ENCODE measurements around the gene RPL13. TPM values are rescaled to one million over a fixed set of nuclear protein-coding genes. Genes with fewer than 3 reads are reported as not detected.

The RPL13 gene
- polyA plus RNA-seq, 1 donor from 2014 or later = 2,685 TPM

DNA sequence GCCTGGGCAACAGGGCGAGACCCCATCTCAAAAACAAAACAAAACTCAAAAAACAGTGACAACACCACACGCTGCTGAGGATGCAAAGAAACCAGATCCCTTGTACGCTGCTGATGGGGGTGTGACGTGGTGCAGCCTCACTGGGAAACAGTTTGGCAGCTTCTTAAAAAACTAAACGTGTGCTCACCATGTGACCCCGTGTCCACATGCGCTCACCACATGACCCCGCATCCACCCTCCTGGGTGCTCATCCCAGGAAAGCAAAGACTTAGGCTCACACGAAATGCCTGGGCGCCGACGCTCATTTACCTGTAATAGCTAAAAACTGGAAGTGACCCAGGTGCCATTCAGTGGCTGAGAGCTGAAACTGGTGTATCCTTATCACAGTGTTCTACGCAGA lies 19.9 kb upstream of the RPL13 start:
- Histone ChIP-seq H3K9me3 (ENCODE audit: low read length) (no peaks in the 10 kb centered on the region), H2AFZ (ENCODE audit: low read depth, low read length) (no peak overlapping the region), H3K9me2 (ENCODE audit: insufficient read depth, low read length) (no peaks in the 10 kb centered on the region), H3K36me3 (ENCODE audit: insufficient read depth, low read length) (no peaks in the 10 kb centered on the region), H3K27ac (ENCODE audit: low read length) (no peak overlapping the region), H3K4me2 (ENCODE audit: low read length) (no peak overlapping the region), H3K79me2 (replicated peaks; ENCODE audit: insufficient read depth, low read length) (no peaks in the 10 kb centered on the region), H3K4me3 (ENCODE audit: low read length) (no peak overlapping the region), H3F3A (ENCODE audit: insufficient read depth, low read length, poor library complexity, severe bottlenecking) (no peaks in the 10 kb centered on the region), H3K27me3 (ENCODE audit: insufficient read depth, low read depth, low read length) (no peaks in the 10 kb centered on the region), H4K20me1 (ENCODE audit: insufficient read depth) (no peaks in the 10 kb centered on the region), H3K9ac (ENCODE audit: low read length) (no peak overlapping the region)
- no peak for TF ChIP-seq EP300 (conservative IDR thresholded peaks at IDR 0.05; ENCODE audit: poor library complexity, severe bottlenecking)
- TF ChIP-seq RAD21 (conservative IDR thresholded peaks at IDR 0.05) = no peak
- TF ChIP-seq POLR2AphosphoS5 (IDR thresholded peaks at IDR 0.05) = no peak
- no peak for TF ChIP-seq TAF1 (IDR thresholded peaks at IDR 0.05; ENCODE audit: low read depth)

DNA sequence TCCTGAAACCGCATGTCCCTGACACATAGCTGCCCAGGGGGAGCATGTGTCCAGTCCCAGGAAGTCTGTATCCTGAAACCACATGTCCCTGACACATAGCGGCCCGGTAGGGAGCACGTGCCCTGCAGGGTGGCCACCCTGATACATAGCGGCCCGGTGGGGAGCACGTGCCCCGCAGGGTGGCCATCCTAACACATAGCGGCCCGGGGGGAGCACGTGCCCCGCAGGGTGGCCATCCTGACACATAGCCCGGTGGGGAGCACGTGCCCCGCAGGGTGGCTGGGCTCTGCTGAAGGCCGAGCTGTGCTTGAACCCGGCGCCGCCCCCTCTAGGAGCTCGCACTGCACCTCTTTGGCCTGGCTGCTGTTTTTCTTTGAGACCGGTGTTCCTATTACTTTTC lies 18.7 kb upstream of the RPL13 start:
- TF ChIP-seq MXI1 (conservative IDR thresholded peaks at IDR 0.05; ENCODE audit: poor library complexity, severe bottlenecking) = no peak
- TF ChIP-seq POLR2AphosphoS5 (IDR thresholded peaks at IDR 0.05) = no peak
- TF ChIP-seq, protein P1, sequence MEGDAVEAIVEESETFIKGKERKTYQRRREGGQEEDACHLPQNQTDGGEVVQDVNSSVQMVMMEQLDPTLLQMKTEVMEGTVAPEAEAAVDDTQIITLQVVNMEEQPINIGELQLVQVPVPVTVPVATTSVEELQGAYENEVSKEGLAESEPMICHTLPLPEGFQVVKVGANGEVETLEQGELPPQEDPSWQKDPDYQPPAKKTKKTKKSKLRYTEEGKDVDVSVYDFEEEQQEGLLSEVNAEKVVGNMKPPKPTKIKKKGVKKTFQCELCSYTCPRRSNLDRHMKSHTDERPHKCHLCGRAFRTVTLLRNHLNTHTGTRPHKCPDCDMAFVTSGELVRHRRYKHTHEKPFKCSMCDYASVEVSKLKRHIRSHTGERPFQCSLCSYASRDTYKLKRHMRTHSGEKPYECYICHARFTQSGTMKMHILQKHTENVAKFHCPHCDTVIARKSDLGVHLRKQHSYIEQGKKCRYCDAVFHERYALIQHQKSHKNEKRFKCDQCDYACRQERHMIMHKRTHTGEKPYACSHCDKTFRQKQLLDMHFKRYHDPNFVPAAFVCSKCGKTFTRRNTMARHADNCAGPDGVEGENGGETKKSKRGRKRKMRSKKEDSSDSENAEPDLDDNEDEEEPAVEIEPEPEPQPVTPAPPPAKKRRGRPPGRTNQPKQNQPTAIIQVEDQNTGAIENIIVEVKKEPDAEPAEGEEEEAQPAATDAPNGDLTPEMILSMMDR (IDR thresholded peaks at IDR 0.05; ENCODE audit: poor library complexity, severe bottlenecking) = no peak
- TF ChIP-seq SMC3 (conservative IDR thresholded peaks at IDR 0.05; ENCODE audit: poor library complexity) = no peak
- TF ChIP-seq EP300 (conservative IDR thresholded peaks at IDR 0.05; ENCODE audit: poor library complexity, severe bottlenecking) = no peak
- TF ChIP-seq TAF1 (IDR thresholded peaks at IDR 0.05; ENCODE audit: low read depth) = no peak
- TF ChIP-seq EZH2 (IDR thresholded peaks at IDR 0.05; ENCODE audit: borderline replicate concordance, insufficient read depth, low read length, poor library complexity, severe bottlenecking) = no peak
- TF ChIP-seq RAD21 (conservative IDR thresholded peaks at IDR 0.05) = no peak
- TF ChIP-seq, protein P2, sequence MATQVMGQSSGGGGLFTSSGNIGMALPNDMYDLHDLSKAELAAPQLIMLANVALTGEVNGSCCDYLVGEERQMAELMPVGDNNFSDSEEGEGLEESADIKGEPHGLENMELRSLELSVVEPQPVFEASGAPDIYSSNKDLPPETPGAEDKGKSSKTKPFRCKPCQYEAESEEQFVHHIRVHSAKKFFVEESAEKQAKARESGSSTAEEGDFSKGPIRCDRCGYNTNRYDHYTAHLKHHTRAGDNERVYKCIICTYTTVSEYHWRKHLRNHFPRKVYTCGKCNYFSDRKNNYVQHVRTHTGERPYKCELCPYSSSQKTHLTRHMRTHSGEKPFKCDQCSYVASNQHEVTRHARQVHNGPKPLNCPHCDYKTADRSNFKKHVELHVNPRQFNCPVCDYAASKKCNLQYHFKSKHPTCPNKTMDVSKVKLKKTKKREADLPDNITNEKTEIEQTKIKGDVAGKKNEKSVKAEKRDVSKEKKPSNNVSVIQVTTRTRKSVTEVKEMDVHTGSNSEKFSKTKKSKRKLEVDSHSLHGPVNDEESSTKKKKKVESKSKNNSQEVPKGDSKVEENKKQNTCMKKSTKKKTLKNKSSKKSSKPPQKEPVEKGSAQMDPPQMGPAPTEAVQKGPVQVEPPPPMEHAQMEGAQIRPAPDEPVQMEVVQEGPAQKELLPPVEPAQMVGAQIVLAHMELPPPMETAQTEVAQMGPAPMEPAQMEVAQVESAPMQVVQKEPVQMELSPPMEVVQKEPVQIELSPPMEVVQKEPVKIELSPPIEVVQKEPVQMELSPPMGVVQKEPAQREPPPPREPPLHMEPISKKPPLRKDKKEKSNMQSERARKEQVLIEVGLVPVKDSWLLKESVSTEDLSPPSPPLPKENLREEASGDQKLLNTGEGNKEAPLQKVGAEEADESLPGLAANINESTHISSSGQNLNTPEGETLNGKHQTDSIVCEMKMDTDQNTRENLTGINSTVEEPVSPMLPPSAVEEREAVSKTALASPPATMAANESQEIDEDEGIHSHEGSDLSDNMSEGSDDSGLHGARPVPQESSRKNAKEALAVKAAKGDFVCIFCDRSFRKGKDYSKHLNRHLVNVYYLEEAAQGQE (IDR thresholded peaks at IDR 0.05; ENCODE audit: borderline replicate concordance) = no peak
- Histone ChIP-seq H3F3A (ENCODE audit: insufficient read depth, low read length, poor library complexity, severe bottlenecking) (no peaks in the 10 kb centered on the region), H3K27ac (ENCODE audit: low read length) (no peak overlapping the region), H3K9me3 (ENCODE audit: low read length) (no peaks in the 10 kb centered on the region), H3K36me3 (ENCODE audit: insufficient read depth, low read length) (no peaks in the 10 kb centered on the region), H3K4me2 (ENCODE audit: low read length) (no peak overlapping the region), H3K79me2 (replicated peaks; ENCODE audit: insufficient read depth, low read length) (no peaks in the 10 kb centered on the region), H3K4me3 (ENCODE audit: low read length) (no peak overlapping the region), H3K27me3 (ENCODE audit: insufficient read depth, low read depth, low read length) (no peaks in the 10 kb centered on the region), H3K9me2 (ENCODE audit: insufficient read depth, low read length) (no peaks in the 10 kb centered on the region), H2AFZ (ENCODE audit: low read depth, low read length) (no peak overlapping the region), H3K9ac (ENCODE audit: low read length) (no peak overlapping the region), H4K20me1 (ENCODE audit: insufficient read depth) (no peaks in the 10 kb centered on the region)

DNA sequence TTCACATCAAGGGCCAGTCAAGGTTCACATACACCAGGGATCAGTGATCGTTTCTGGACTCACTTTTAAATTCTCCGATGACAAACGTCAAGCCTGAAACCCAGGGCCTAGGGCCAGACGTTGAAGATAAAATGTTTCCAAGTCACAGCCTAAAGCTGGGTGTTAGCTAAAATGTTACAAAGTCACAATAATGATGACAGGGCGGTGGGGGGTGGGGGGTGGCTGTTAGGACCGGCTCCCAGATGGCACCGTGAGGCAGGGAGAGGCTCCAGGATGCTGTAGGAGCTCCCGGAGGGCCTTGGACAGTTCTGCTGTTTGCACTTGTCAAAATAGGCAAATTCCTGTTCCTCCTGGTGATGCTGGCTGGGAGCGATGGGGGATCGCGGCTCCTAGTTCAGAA lies 16.4 kb upstream of the RPL13 start:
- H3K4me3 ChIP-seq (ENCODE audit: low read length) = no peak overlapping the region
- H2AFZ ChIP-seq (ENCODE audit: low read depth, low read length) = no peak overlapping the region
- TF ChIP-seq EP300 (conservative IDR thresholded peaks at IDR 0.05; ENCODE audit: poor library complexity, severe bottlenecking) (no peak), RAD21 (conservative IDR thresholded peaks at IDR 0.05) (no peak), POLR2AphosphoS5 (IDR thresholded peaks at IDR 0.05) (no peak), TAF1 (IDR thresholded peaks at IDR 0.05; ENCODE audit: low read depth) (no peak)
- TF ChIP-seq, protein P1 (IDR thresholded peaks at IDR 0.05; ENCODE audit: poor library complexity, severe bottlenecking) = no peak
- no peak overlapping the region for H3K4me2 ChIP-seq (ENCODE audit: low read length)
- H3K9ac ChIP-seq (ENCODE audit: low read length) = no peak overlapping the region
- no peaks in the 10 kb centered on the region for H3K9me3 ChIP-seq (ENCODE audit: low read length)
- no peaks in the 10 kb centered on the region for H3K79me2 ChIP-seq (replicated peaks; ENCODE audit: insufficient read depth, low read length)
- no peaks in the 10 kb centered on the region for H3F3A ChIP-seq (ENCODE audit: insufficient read depth, low read length, poor library complexity, severe bottlenecking)
- H3K9me2 ChIP-seq (ENCODE audit: insufficient read depth, low read length) = no peaks in the 10 kb centered on the region
- H4K20me1 ChIP-seq (ENCODE audit: insufficient read depth) = no peaks in the 10 kb centered on the region
- H3K27me3 ChIP-seq (ENCODE audit: insufficient read depth, low read depth, low read length) = no peaks in the 10 kb centered on the region
- no peak overlapping the region for H3K27ac ChIP-seq (ENCODE audit: low read length)
- no peaks in the 10 kb centered on the region for H3K36me3 ChIP-seq (ENCODE audit: insufficient read depth, low read length)

Measured in neural cell (in vitro differentiated cells).